ENCODE results near the gene DHPS. TPM values are rescaled to one million over a fixed set of nuclear protein-coding genes. Genes with fewer than 3 reads are reported as not detected.
A peak's percentile ranks its signal among the peaks of the same experiment; 100 is the strongest.

Gene DHPS
- total RNA-seq, 1 donor from 2014 or later: 55.3 TPM

GRCh38 chr19:12668932-12669269, 12.8 kb downstream of the DHPS start:
- H3K4me3 Mint-ChIP-seq (ENCODE audit: unreplicated experiment): peak overlapping the region; percentile 98
- H3K4me1 Mint-ChIP-seq (ENCODE audit: unreplicated experiment): peaks cover 36% of the 10 kb centered on the region
- peaks cover 24% of the 10 kb centered on the region for H3K27me3 Mint-ChIP-seq (ENCODE audit: unreplicated experiment)
- no peak for TF ChIP-seq CTCF (IDR thresholded peaks at IDR 0.05; ENCODE audit: unreplicated experiment)
- H3K27ac Mint-ChIP-seq (ENCODE audit: unreplicated experiment): peak overlapping the region; percentile 97
- H3K9me3 Mint-ChIP-seq (ENCODE audit: unreplicated experiment): no peaks in the 10 kb centered on the region
- peaks cover 22% of the 10 kb centered on the region for H3K36me3 Mint-ChIP-seq (ENCODE audit: low read depth, unreplicated experiment)
- peak; percentile 34 for DNase-seq (ENCODE audit: low spot score)

GRCh38 chr19:12668346-12668745, 13.3 kb downstream of the DHPS start:
- Mint-ChIP-seq H3K4me1 (ENCODE audit: unreplicated experiment) (peaks cover 35% of the 10 kb centered on the region), H3K27me3 (ENCODE audit: unreplicated experiment) (peaks cover 21% of the 10 kb centered on the region), H3K4me3 (ENCODE audit: unreplicated experiment) (peak overlapping the region; percentile 98), H3K27ac (ENCODE audit: unreplicated experiment) (peak overlapping the region; percentile 97), H3K36me3 (ENCODE audit: low read depth, unreplicated experiment) (peaks cover 25% of the 10 kb centered on the region), H3K9me3 (ENCODE audit: unreplicated experiment) (no peaks in the 10 kb centered on the region)
- TF ChIP-seq CTCF (IDR thresholded peaks at IDR 0.05; ENCODE audit: unreplicated experiment): no peak
- no peak for DNase-seq (ENCODE audit: low spot score)

GRCh38 chr19:12667731-12668302, 13.9 kb downstream of the DHPS start:
- TF ChIP-seq CTCF (IDR thresholded peaks at IDR 0.05; ENCODE audit: unreplicated experiment): no peak
- peaks cover 24% of the 10 kb centered on the region for H3K27me3 Mint-ChIP-seq (ENCODE audit: unreplicated experiment)
- DNase-seq (ENCODE audit: low spot score): no peak
- no peak overlapping the region for H3K27ac Mint-ChIP-seq (ENCODE audit: unreplicated experiment)
- H3K9me3 Mint-ChIP-seq (ENCODE audit: unreplicated experiment): no peaks in the 10 kb centered on the region
- H3K4me1 Mint-ChIP-seq (ENCODE audit: unreplicated experiment): peaks cover 35% of the 10 kb centered on the region
- peaks cover 25% of the 10 kb centered on the region for H3K36me3 Mint-ChIP-seq (ENCODE audit: low read depth, unreplicated experiment)
- H3K4me3 Mint-ChIP-seq (ENCODE audit: unreplicated experiment): peak overlapping the region; percentile 98

- Mint-ChIP-seq H3K27ac (ENCODE audit: unreplicated experiment) (peak within 1 kb of the TSS; percentile 77), H3K9me3 (ENCODE audit: unreplicated experiment) (no peaks in the 10 kb centered on the region), H3K27me3 (ENCODE audit: unreplicated experiment) (peaks cover 21% of the 10 kb centered on the region), H3K36me3 (ENCODE audit: low read depth, unreplicated experiment) (peaks cover 17% of the 10 kb centered on the region), H3K4me3 (ENCODE audit: unreplicated experiment) (peak within 1 kb of the TSS; percentile 96), H3K4me1 (ENCODE audit: unreplicated experiment) (peaks cover 31% of the 10 kb centered on the region)
- DNase-seq (ENCODE audit: low spot score): peak; percentile 81
- TF ChIP-seq CTCF (IDR thresholded peaks at IDR 0.05; ENCODE audit: unreplicated experiment): no peak
Observed at GRCh38 chr19:12666265-12667048, 15.2 kb downstream of the DHPS start, which contains the start of the genes MAN2B1 and WDR83. MAN2B1 (minus strand) TSS chr19:12666742; CDS start chr19:12666701, 41 bp downstream. WDR83 (plus strand) TSS chr19:12666807; CDS start chr19:12669791, 2,984 bp downstream.

Data from endothelial cell (in vitro differentiated cells).